K562 (cell line): ENCODE data around the gene SLC5A2. TPM values are rescaled to one million over a fixed set of nuclear protein-coding genes. Genes with fewer than 3 reads are reported as not detected.

Experiments used
- CBX2 ChIP-seq: fragments of 200-600 bp; sonication (generic); IDR thresholded peaks from one replicate; pipeline ENCODE4 v1.6.1; 2012; ENCODE audit warnings: mild to moderate bottlenecking, low read length, inconsistent platforms; ENCODE audit not compliant: insufficient read depth, poor library complexity, severe bottlenecking
- HSF4 ChIP-seq: fragments of 250-450 bp; sonication (Bioruptor Pico); IDR thresholded peaks from 2 replicates; pipeline ENCODE4 v2.1.2; 2022; ENCODE audit warnings: mild to moderate bottlenecking, moderate library complexity, borderline replicate concordance
- JUND ChIP-seq, 2 experiments: IDR thresholded peaks; 2 replicates in 1 of 2; 3 replicates in 1 of 2; pipeline ENCODE4 v1.6.1; 2011; ENCODE audit warnings: borderline replicate concordance in 2 of 2, low read depth in 2 of 2, low read length in 2 of 2, improper control_type of control experiment in 1 of 2, missing biosample characterization in 1 of 2, missing genetic modification characterization in 1 of 2, missing genetic modification reagents in 1 of 2
- MEIS2 ChIP-seq: fragments of 450-650 bp; IDR thresholded peaks from 2 replicates; pipeline ENCODE4 v1.6.1; 2014; ENCODE audit warnings: mild to moderate bottlenecking; ENCODE audit not compliant: partially characterized antibody
- OTX1 ChIP-seq: fragments of 450-650 bp; formaldehyde crosslinking; IDR thresholded peaks from 2 replicates; pipeline ENCODE4 v1.4.0; 2022; ENCODE audit warnings: mild to moderate bottlenecking
- POLR3A ChIP-seq: IDR thresholded peaks from 2 replicates; pipeline ENCODE4 v1.6.1; 2011; ENCODE audit warnings: borderline replicate concordance, mild to moderate bottlenecking, moderate library complexity; ENCODE audit not compliant: insufficient read length, insufficient read depth; ENCODE audit errors: extremely low read depth
- XRCC5 ChIP-seq: fragments of 200-400 bp; formaldehyde crosslinking; IDR thresholded peaks from 2 replicates; pipeline ENCODE4 v1.6.1; 2017; ENCODE audit warnings: low read depth, mild to moderate bottlenecking, low read length
- ZFP1 ChIP-seq: fragments of 450-650 bp; formaldehyde crosslinking; IDR thresholded peaks from 2 replicates; pipeline ENCODE4 v1.4.0; 2020; ENCODE audit warnings: mild to moderate bottlenecking, mixed read lengths
- ZNF12 ChIP-seq: sonication (generic); formaldehyde crosslinking; IDR thresholded peaks from 2 replicates; pipeline ENCODE4 v1.4.0; 2020; ENCODE audit warnings: mild to moderate bottlenecking, missing genetic modification reagents
- ZNF23 ChIP-seq: fragments of 250-450 bp; sonication (Bioruptor Pico); IDR thresholded peaks from 2 replicates; pipeline ENCODE4 v1.4.0; 2020; ENCODE audit warnings: mild to moderate bottlenecking
- polyA plus RNA-seq, 8 experiments: library from polyadenylated mRNA; depleted of rRNA in 4 of 8; stranded (reverse) in 5 of 8; unstranded in 3 of 8; fragments of >200 nt; fragmentation: Nextera tagmentation in 2 of 8; fragmentation: Illumina TruSeq in 1 of 8; extraction: Ambion mirVana in 2 of 8; extraction: Trizol in 1 of 8; gene quantifications; 2 replicates each; pipeline versions ENCODE4 v1.2.1 to v1.2.3, GENCODE V29; 2011 to 2014; ENCODE audit warnings: inconsistent platforms in 1 of 8, missing spikeins in 1 of 8
- total RNA-seq, 7 experiments: library from RNA; depleted of rRNA in 6 of 7; stranded (reverse); fragments of >200 nt in 6 of 7; fragmentation: Illumina TruSeq in 2 of 7; extraction: Trizol in 2 of 7; gene quantifications; 2 replicates each; pipeline versions ENCODE4 v1.2.1 to v1.2.3, GENCODE V29; 2011 to 2021; ENCODE audit warnings: low replicate concordance in 1 of 7
- TF ChIP-seq, protein P1 (sequence below): sonication (generic); formaldehyde crosslinking; IDR thresholded peaks from 2 replicates; pipeline ENCODE4 v1.8.0; 2023; ENCODE audit warnings: missing genetic modification reagents, mild to moderate bottlenecking, borderline replicate concordance
- TF ChIP-seq, protein P2 (sequence below): fragments of 450-650 bp; formaldehyde crosslinking; IDR thresholded peaks from 2 replicates; pipeline ENCODE4 v1.4.0; 2020; ENCODE audit warnings: mild to moderate bottlenecking, moderate library complexity
- TF ChIP-seq, protein P3 (sequence below): fragments of 200-800 bp; sonication (Bioruptor generic); IDR thresholded peaks from 2 replicates; pipeline ENCODE4 v1.6.1; 2017; ENCODE audit warnings: missing genetic modification characterization, missing compliant biosample characterization
- TF ChIP-seq, protein P4 (sequence below): fragments of 250-450 bp; sonication (Bioruptor Pico); IDR thresholded peaks from 2 replicates; pipeline ENCODE4 v1.8.0; 2021; ENCODE audit warnings: moderate library complexity, mild to moderate bottlenecking, inconsistent platforms

SLC5A2 gene
- total and polyA plus RNA-seq, 9 of the 15 experiments (the other 6 are each of a cell fraction or from before 2014, with no cell fraction given), result 0.07 to 2.7 (median 2.2) TPM; not detected in 6

DNA sequence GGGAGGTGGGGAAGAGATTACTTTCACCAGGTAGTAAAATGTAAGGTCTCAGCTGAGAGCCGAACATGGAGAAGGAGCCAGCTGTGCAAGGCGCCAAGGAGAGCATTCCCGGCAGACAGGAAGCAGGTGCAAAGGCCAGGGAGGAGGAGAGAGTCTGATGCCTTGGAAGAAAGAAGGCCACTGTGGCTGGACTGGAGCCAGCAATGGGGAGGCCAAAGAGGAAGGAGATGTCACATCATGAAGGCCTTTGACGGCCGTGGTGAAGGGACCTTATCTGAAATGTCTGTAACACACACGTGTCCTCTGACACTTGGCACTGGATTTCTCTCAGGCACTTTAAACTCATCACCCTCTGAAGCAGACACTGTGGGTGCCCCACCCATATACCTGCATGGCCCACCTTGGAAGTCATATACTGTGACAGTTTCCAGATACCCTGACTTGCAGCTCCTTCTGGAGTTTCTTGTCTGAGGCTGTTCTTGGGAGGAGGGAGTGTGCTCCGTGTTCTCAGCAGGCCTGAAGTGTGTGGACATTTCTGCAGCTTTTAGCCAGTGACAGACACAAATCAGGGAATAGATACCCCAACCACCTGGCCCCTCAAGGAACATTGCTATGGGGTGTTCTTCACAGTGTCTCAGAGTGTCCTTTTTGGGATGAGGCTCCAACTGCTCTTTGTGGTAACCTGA lies 1.9 kb upstream of the SLC5A2 start (continued):
- TF ChIP-seq ZFP1 (CRISPR knock-in tag) (no peak), CBX2 (no peak), ZNF12 (CRISPR knock-in tag) (no peak), ZNF23 (CRISPR knock-in tag) (no peak), HSF4 (CRISPR knock-in tag) (no peak), OTX1 (CRISPR knock-in tag) (no peak), XRCC5 (no peak), JUND (IDR thresholded peaks at IDR 0.05; ENCODE audit: borderline replicate concordance, low read depth, low read length) (peak; percentile 9; the same call in 1 of the 2 replicates), JUND (tag; IDR thresholded peaks at IDR 0.05; ENCODE audit: borderline replicate concordance, low read depth, low read length) (no peak; the same call in 2 of the 3 replicates), POLR3A (no peak), MEIS2 (peak; percentile 87)
- TF ChIP-seq, protein P1, sequence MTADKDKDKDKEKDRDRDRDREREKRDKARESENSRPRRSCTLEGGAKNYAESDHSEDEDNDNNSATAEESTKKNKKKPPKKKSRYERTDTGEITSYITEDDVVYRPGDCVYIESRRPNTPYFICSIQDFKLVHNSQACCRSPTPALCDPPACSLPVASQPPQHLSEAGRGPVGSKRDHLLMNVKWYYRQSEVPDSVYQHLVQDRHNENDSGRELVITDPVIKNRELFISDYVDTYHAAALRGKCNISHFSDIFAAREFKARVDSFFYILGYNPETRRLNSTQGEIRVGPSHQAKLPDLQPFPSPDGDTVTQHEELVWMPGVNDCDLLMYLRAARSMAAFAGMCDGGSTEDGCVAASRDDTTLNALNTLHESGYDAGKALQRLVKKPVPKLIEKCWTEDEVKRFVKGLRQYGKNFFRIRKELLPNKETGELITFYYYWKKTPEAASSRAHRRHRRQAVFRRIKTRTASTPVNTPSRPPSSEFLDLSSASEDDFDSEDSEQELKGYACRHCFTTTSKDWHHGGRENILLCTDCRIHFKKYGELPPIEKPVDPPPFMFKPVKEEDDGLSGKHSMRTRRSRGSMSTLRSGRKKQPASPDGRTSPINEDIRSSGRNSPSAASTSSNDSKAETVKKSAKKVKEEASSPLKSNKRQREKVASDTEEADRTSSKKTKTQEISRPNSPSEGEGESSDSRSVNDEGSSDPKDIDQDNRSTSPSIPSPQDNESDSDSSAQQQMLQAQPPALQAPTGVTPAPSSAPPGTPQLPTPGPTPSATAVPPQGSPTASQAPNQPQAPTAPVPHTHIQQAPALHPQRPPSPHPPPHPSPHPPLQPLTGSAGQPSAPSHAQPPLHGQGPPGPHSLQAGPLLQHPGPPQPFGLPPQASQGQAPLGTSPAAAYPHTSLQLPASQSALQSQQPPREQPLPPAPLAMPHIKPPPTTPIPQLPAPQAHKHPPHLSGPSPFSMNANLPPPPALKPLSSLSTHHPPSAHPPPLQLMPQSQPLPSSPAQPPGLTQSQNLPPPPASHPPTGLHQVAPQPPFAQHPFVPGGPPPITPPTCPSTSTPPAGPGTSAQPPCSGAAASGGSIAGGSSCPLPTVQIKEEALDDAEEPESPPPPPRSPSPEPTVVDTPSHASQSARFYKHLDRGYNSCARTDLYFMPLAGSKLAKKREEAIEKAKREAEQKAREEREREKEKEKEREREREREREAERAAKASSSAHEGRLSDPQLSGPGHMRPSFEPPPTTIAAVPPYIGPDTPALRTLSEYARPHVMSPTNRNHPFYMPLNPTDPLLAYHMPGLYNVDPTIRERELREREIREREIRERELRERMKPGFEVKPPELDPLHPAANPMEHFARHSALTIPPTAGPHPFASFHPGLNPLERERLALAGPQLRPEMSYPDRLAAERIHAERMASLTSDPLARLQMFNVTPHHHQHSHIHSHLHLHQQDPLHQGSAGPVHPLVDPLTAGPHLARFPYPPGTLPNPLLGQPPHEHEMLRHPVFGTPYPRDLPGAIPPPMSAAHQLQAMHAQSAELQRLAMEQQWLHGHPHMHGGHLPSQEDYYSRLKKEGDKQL (CRISPR knock-in tag), result no peak
- TF ChIP-seq, protein P2, sequence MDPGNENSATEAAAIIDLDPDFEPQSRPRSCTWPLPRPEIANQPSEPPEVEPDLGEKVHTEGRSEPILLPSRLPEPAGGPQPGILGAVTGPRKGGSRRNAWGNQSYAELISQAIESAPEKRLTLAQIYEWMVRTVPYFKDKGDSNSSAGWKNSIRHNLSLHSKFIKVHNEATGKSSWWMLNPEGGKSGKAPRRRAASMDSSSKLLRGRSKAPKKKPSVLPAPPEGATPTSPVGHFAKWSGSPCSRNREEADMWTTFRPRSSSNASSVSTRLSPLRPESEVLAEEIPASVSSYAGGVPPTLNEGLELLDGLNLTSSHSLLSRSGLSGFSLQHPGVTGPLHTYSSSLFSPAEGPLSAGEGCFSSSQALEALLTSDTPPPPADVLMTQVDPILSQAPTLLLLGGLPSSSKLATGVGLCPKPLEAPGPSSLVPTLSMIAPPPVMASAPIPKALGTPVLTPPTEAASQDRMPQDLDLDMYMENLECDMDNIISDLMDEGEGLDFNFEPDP, result no peak
- TF ChIP-seq, protein P3, sequence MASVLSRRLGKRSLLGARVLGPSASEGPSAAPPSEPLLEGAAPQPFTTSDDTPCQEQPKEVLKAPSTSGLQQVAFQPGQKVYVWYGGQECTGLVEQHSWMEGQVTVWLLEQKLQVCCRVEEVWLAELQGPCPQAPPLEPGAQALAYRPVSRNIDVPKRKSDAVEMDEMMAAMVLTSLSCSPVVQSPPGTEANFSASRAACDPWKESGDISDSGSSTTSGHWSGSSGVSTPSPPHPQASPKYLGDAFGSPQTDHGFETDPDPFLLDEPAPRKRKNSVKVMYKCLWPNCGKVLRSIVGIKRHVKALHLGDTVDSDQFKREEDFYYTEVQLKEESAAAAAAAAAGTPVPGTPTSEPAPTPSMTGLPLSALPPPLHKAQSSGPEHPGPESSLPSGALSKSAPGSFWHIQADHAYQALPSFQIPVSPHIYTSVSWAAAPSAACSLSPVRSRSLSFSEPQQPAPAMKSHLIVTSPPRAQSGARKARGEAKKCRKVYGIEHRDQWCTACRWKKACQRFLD (CRISPR knock-in tag), result no peak
- TF ChIP-seq, protein P4, sequence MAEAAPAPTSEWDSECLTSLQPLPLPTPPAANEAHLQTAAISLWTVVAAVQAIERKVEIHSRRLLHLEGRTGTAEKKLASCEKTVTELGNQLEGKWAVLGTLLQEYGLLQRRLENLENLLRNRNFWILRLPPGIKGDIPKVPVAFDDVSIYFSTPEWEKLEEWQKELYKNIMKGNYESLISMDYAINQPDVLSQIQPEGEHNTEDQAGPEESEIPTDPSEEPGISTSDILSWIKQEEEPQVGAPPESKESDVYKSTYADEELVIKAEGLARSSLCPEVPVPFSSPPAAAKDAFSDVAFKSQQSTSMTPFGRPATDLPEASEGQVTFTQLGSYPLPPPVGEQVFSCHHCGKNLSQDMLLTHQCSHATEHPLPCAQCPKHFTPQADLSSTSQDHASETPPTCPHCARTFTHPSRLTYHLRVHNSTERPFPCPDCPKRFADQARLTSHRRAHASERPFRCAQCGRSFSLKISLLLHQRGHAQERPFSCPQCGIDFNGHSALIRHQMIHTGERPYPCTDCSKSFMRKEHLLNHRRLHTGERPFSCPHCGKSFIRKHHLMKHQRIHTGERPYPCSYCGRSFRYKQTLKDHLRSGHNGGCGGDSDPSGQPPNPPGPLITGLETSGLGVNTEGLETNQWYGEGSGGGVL (CRISPR knock-in tag), result no peak
